AG04449 (cell line): ENCODE data around the gene MDFI.

Source experiments
- CTCF ChIA-PET: fragments of 350-600 bp; formaldehyde crosslinking; extraction: SDS; loops from one replicate; lab custom pipeline; 2021; ENCODE audit warnings: antibody characterized with exemption; lab: Yijun Ruan, JAX
- POLR2A ChIA-PET: fragments of 400-600, 350-600 bp; formaldehyde crosslinking; extraction: SDS; loops from one replicate; lab custom pipeline; 2020; ENCODE audit warnings: antibody characterized with exemption, inconsistent platforms; lab: Yijun Ruan, JAX
- DNase-seq: peaks from one replicate; pipeline ENCODE4 v3.0.0-alpha.2; 2010; ENCODE audit warnings: low read depth, low spot score
- H3K4me3 ChIP-seq: 2 replicates; pipeline ENCODE4 v1.5.1; 2011; ENCODE audit warnings: low read depth, mild to moderate bottlenecking, control low read depth, low read length
- TF ChIP-seq, protein P1 (sequence below): IDR thresholded peaks from one replicate; pipeline ENCODE4 v1.5.1; 2011; ENCODE audit warnings: mild to moderate bottlenecking, moderate library complexity, low read length, control low read depth, inconsistent platforms; ENCODE audit not compliant: insufficient read depth; ENCODE audit errors: missing control alignments

The MDFI gene

GRCh38 chr6:41683523-41684310 lies 45.4 kb downstream of the MDFI start:
- ChIA-PET CTCF (interaction anchor here (0.6 to 14.7 kb wide), 86 partner anchors 9 to 519 kb away, joined by 3 to 414 read pairs (median 5); partner anchors contain the start of genes PRICKLE4, TFEB and TOMM6), POLR2A (no interaction called here)
- TF ChIP-seq, protein P1, sequence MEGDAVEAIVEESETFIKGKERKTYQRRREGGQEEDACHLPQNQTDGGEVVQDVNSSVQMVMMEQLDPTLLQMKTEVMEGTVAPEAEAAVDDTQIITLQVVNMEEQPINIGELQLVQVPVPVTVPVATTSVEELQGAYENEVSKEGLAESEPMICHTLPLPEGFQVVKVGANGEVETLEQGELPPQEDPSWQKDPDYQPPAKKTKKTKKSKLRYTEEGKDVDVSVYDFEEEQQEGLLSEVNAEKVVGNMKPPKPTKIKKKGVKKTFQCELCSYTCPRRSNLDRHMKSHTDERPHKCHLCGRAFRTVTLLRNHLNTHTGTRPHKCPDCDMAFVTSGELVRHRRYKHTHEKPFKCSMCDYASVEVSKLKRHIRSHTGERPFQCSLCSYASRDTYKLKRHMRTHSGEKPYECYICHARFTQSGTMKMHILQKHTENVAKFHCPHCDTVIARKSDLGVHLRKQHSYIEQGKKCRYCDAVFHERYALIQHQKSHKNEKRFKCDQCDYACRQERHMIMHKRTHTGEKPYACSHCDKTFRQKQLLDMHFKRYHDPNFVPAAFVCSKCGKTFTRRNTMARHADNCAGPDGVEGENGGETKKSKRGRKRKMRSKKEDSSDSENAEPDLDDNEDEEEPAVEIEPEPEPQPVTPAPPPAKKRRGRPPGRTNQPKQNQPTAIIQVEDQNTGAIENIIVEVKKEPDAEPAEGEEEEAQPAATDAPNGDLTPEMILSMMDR, result peak; percentile 97
- H3K4me3 ChIP-seq, result peak overlapping the region; percentile 38
- no peak for DNase-seq

DNA sequence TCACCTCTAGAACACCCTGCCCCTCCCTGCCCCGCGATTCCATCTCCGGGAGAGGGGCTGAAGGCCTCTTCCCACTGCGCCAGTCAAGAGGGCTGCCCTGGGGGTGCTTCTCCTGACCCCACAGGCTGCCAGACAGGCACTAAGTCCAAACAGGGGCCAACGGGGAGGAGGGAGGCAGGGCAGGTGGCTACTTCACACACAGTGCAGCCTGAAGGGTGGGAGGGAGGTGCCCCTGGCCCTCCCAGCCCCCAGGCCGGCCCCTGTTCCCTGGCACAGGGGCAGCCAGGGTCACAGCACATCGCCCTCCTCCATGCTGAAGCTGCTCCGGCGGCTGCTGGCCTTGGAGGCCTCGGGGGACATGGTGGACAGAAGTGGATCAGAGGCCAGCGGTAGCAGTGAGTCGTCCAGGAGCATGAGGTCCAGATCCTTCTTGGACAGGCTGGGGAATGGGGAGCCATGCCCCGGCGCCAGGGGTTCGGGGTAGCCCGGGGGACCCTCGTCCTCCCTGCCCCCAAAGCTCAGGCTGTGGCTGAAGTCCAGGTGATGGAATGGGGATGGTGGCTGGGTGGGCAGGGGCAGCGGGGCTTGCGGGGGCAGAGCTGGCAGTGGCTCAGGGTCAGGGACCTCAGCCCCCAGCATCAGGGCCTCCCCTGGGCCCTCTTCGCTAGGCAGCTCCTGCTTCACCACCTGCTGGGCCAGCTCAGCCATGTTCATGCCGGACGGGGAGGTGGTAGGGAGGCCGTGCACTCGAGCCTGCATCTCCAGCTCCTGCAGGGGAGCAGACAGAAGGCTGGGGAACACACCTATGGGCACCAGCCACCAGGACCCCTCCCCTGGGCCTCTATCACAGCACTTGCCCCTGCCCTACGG lies 46.3 kb downstream of the MDFI start:
- TF ChIP-seq, protein P1, result no peak
- ChIA-PET CTCF (interaction anchor here (0.7 to 14.7 kb wide), 68 partner anchors 10 to 378 kb away, joined by 3 to 414 read pairs (median 6); partner anchors contain the start of genes TFEB and TOMM6), POLR2A (no interaction called here)
- no peak overlapping the region for H3K4me3 ChIP-seq
- DNase-seq, result no peak

DNA sequence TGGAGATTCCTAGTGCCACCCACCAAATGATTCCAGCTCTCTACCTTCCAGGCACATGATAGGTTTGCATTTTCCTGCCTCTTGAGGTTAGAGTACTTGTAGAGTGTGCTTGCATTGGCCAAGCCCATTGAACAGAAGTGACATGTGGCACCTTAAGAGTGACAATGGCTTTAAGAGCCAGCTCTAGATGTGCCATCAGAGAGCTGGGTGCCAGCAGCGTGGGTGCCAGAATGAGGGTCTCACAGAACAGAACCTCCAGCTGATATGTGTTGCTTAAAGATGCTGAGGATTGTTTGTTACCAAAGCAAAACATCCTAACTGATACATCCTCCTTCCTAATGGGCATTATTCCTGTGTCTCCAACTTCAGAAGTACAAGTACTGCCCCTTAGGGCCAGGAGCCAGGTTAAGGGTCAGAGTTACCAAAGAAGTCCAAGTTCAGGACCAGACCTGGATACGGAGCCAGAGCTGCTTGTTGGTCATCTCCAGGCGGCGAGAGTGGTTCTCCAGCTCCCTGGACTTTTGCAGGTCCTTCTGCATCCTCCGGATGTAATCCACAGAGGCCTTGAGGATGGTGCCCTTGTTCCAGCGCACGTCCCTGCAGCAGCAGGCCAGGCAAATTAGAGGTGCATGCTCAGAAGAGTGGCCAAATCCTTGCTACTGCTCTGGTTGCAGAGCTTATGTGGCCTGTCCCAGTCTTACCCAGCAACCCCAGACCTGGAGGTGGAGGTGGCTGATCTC lies 47.5 kb downstream of the MDFI start:
- no peak for DNase-seq
- POLR2A ChIA-PET, result no interaction called here
- TF ChIP-seq, protein P1, result no peak
- H3K4me3 ChIP-seq, result no peak overlapping the region
- CTCF ChIA-PET, result interaction anchor here (0.8 to 14.7 kb wide), 22 partner anchors 9 to 378 kb away, joined by 3 to 414 read pairs (median 7); partner anchors contain the start of genes TFEB and TOMM6

GRCh38 chr6:41687501-41688175 lies 49.4 kb downstream of the MDFI start:
- ChIA-PET POLR2A (interaction anchor here (1.4 kb wide), 1 partner anchor 19 kb away, joined by 4 read pairs; no protein-coding TSS in a partner anchor), CTCF (interaction anchor here (0.7 to 14.7 kb wide), 12 partner anchors 7 to 356 kb away, joined by 3 to 414 read pairs (median 6); no protein-coding TSS in a partner anchor)
- TF ChIP-seq, protein P1, result no peak
- H3K4me3 ChIP-seq, result no peak overlapping the region
- no peak for DNase-seq

DNA sequence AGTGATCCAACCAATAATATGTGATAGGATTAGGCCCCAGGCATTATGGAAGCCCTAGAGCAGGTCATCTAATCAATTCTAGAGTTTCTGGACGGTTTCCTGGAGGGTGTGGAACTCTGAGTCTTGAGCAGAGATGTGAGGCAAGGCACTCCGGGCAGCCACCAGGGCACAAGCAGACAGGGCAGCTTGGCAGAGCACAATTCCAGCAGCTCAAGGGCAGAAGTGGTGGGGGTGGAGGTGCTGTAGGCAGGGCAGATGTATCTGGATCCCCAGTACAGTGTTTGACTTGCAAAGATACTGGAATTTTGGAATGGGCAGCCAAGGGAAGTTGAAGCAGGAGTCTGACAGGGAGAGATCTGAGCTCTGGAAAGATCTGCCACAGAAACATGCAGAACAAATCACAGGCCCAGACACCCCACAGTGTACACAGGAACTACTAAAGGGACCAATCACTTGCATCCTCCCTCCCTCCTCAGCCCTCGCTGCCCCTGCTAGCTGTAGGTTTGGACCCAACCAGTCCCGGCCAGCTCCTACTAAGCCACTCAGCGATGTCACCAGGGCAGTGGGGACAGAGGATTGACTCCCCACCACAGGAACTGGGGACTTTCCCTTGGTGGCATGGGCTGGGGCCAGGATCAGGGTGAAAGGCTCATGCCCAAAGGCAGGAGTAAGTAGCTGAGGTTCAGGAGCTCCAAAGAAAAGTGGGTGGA lies 50.1 kb downstream of the MDFI start:
- DNase-seq, result no peak
- POLR2A ChIA-PET, result interaction anchor here (1.4 kb wide), 1 partner anchor 18 kb away, joined by 4 read pairs; no protein-coding TSS in a partner anchor
- CTCF ChIA-PET, result interaction anchor here (0.7 to 14.7 kb wide), 20 partner anchors 6 to 320 kb away, joined by 3 to 414 read pairs (median 4); no protein-coding TSS in a partner anchor
- no peak overlapping the region for H3K4me3 ChIP-seq
- TF ChIP-seq, protein P1, result no peak
